Esophagus mucosa (tissue), 1 donor: ENCODE results near the gene LBX2. TPM values are rescaled to one million over a fixed set of nuclear protein-coding genes. Genes with fewer than 3 reads are reported as not detected.
"Not testable (repeated sequence)": the region's sequence is repeated elsewhere in the genome, so short reads cannot be mapped to it uniquely, and the experiment has no call there.

Experiments
- ATAC-seq: fragments of 200-7000 bp; cut with Tn5 transposase; one replicate; pipeline ENCODE4 v1.9.1; 2020
- total RNA-seq: library from RNA; stranded (reverse); gene quantifications from one replicate; pipeline ENCODE4 v1.2.4, GENCODE V29; 2023
- donor health status: DM: yes; HTN: yes; CAD: no.

The LBX2 gene
- total RNA-seq, 1 donor from 2014 or later = 0.32 TPM

- no peak for ATAC-seq
These were observed 4.4 kb upstream of the LBX2 start for GRCh38 chr2:74503506-74504475.

DNA sequence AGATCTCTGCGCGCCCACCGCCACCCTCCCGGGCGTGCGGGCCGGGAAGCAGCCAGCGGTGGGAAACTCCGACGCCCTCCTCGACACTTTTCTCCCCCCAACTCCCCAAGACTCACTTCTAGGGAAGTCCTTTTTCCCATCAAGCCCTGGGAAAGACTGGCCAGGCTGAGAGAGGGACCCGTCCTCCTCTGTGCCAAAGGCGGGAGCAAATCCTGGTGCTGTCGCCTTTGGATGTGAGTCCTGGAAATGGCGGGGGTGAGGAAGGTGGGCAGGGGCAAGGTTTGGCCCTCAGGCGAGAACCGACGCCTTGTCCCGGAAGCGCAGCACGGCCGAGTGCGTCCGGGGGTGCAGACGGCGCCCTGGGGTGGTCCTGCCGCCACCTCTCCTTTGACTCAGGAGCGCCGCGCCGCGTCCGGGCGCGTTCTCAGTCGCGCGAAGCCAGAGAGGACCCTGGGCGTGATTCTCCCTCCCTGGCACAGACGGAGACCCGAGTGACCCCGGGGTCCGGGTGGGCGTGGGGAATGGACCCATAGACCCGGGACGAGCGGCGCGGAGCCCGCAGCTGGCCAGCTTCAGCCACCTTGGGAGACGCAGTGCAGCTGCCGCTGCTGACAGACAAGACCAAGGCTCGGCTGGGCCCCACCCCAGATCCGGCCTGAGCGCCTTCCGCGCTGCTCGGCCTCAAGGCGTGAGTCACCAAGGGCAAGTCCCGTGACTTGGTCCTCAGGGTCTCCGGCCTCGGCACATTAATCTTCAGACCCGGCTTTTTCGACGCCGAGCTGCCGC, 3.5 kb upstream of the LBX2 start:
- ATAC-seq = peak; percentile 49

DNA sequence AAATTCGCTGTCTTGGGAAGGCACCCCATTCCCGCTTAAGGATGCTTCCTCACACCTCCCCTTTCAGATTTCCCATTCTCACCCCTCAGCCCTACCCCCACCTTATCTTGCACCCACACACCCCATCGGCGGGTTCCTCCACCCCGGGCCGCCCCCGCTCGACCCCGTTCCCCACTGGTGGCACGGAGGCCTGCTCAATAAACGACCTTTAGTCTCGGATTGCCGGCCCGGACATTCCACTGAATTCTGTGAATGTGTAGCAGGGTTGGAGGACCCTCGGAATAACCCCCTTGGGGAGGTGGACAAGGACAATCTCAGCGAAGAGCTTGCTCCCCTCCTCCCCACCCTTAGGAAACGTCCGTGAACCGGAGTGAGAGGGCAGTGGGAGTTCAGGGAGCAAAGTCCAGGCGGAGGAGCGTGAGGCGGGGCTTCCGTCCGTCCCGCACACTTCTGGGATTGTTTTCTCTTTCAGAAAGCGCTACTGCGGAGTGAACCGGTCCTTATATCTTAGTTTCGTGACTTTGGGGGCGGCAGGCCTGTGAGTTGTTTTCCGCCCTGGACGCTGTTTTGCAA, 2.8 kb upstream of the LBX2 start:
- no peak for ATAC-seq

DNA sequence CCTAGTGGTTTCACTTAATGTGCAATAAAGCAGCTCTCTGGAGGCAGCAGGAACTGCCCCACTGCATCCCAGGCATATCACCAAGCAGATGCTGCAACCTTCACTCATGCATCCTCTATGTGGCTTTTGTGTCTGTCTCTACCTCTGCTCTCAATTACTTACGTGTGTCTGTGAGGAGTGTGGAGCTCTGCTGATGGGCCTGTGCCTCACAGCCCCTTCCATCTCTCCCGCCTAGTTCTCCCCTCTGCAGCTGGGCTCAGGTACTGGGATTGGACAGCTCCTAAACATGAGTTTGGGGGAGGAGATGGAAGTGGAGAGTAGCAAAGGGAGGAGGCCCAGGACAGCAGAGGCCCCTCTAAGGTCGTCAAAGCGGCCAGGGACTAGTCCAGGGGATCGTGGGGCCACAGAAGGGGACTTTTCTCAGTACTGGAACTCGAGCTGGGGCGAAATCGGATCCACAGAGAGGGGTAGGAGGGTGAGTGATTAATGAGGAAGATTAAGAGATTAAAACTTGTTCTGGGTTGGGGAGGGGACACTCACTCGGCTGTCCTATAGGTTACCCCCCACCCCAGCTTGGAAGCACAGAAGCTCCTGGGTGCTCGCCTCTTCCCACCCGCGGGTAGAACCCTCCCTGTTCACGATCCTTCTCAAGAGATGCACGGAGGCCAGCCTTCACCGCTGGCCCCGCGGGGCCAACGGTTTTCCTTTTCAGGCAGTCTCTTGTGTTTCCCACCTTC, 2.1 kb upstream of the LBX2 start:
- ATAC-seq = no peak

- ATAC-seq = no peak
These were observed 1.2 kb upstream of the LBX2 start for GRCh38 chr2:74500578-74500946.

DNA sequence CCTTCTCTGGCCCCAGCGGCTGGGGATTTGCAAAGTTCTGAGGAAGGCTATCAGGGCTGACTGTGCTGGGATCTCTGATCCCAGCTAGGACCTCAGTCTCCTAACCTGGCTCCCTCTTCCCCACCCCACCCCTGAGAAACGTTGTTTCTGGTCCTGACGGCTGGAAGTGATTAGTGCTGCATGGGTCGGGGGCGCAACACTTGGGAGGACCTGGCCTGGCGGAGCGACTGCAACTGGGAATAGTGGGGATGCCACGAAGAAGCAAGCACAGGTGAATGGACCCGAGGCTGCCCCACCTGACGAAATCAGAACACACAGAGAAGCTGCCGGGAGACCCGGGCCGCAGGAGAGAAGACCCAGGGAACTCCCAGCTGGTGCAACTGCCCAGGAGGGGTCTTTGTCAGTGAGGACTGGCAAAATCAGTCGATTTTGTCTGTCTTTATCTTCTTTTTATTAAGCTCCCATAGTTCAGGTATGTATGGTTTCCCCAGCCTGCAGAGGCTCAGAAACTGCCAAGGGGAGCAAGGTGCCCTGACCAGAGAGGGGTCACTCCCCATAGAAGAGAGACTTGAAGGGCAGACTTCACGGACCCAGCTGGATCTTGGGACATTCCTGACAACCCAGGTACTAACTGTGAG, 656 bp upstream of the LBX2 start:
- no peak for ATAC-seq

DNA sequence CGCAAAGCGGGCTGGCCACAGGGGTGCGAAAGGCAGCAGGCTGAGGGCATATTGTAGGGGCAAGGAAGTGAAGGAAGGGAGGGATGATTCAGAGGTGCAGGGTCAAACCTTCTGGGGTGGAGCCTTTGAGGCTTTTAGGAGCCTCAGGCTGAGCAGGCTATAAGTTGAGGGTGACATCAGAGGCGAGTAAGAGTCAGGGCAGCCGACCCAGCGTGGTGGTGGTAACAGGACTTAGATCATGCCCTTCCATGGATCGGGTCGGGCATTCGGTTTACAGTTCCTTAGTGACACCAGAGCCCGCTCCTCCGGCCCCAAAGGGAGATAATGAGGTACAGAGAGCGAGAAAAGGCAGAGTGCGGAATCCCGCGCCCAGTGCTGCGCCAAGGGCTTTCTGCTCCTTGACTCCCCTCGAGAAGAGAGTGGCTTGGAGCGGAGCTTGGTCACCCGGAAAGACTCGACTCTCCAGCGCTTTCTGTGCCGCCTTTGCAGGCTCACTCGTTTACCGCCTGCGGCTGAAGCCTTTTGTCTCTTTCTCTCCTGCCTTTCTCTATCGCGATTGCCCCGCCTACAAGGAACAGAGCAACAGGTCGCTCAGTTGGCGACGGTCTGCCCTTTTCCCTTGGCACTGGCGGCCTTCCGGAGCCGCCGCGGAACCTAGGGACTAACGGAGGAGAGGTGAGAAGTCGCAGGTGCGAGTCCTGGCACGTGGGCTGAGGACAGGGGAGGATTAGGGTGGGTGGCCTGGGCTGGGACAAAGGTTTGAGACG, 720 bp downstream of the LBX2 start:
- peak; percentile 63 for ATAC-seq

DNA sequence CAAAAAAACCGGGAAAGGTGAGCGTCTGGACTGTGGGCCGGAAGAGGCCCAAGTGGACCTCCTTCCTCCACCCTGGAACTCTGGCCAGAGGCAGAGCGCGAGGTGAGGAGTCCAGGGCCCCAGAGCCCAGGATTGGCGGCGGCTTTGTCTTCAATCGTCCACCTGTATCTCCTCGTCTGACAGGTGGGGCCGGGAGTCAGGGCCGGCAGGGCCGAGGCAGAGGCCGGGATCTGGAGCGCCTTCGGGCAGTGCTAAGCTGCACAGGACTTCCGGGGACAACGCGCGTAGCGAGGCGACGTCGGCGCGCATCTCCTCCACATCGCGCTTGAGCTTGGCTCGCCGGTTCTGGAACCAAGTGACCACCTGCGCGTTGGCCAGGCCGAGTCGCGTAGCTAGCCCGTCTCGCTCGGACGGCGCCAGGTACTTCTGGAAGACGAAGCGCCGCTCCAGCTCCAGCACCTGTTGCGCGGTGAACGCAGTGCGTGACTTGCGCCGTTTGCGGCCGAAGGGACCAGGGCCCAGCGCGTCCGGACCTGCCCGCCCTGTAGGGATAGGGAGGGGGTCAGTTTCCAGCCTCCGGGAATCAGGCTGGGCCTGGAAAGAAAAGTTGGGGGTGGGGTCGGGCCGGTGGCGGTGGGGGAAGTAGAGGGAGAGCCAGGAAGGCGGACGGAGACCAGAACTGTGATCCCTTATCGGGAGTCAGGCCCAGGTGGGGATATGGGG, 1.5 kb downstream of the LBX2 start:
- ATAC-seq = peak; percentile 41

- no peak for ATAC-seq
These were observed 2.2 kb downstream of the LBX2 start for GRCh38 chr2:74496997-74497776.

- no peak for ATAC-seq
These were observed 4.0 kb downstream of the LBX2 start for GRCh38 chr2:74495440-74495839.

- ATAC-seq = no peak
These were observed 5.9 kb downstream of the LBX2 start for GRCh38 chr2:74493546-74493945.

- no peak for ATAC-seq
These were observed 7.5 kb downstream of the LBX2 start for GRCh38 chr2:74491648-74492544.

DNA sequence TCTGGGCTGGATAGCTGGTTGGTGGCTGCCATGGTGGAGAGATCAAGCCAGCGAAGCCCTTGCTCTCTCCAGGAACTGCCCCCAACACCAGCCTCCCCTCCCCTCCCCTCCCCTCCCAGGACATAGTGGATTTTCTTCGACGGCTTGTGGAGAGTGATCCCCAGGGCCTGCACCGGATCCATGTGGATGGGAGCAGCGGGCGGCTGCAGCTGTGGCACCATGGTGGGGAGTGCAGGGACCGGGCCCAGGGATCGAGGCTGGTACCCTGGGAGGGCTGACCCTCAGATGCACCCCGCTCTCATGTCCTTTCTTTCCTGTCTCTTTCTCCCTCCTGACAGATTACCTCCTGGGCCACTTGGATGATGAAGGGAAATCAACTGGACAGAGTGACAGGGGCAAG, 9.5 kb downstream of the LBX2 start:
- ATAC-seq = no peak

GRCh38 chr2:74488643-74489481, 10.5 kb downstream of the LBX2 start:
- ATAC-seq = no peak

DNA sequence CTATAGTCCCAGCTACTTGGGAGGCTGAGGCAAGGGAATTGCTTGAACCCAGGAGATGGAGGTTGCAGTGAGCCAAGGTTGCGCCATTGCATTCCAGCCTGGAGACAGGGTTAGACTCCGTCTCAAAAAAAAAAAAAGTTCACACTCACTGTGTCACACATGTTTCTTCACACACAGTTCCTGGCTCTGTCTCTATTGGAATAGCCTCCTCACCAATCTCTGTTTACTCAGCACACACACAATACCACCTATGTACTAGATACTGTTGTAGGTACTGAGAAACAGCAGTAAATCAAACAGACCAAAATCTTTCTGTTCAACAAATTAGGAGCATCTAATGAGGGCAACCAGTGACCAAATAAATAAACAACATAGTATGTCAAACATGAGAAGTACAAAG, 13.3 kb downstream of the LBX2 start:
- no peak for ATAC-seq

- ATAC-seq = not testable (repeated sequence)
These were observed 15.7 kb downstream of the LBX2 start for GRCh38 chr2:74483675-74484164.
